ENCODE results near the gene CTNNBL1. TPM values are rescaled to one million over a fixed set of nuclear protein-coding genes. Genes with fewer than 3 reads are reported as not detected.

CTNNBL1 gene
- total RNA-seq, 2 donors from 2014 or later: 8.6 to 17.4 TPM

DNA sequence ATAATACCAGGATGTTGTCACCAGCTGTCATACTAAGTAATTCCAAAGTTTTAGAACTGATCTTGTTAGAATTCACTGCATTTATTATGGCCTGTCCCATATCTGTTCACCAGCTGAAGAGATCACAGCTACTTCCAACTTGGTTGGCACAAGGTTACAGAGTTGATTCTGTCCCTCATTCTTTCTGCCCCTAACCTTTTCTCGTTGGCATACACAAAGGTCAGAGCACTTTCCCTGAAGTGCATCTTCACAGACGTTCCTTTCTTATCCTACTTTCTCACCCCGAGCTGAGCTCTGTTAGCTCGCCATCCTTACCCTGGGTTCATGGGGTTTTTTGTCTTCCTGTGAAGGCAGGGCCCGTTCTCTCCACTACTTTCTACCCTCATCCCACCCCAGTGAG is 143.1 kb downstream of the CTNNBL1 start:
- TF ChIP-seq, protein P1, sequence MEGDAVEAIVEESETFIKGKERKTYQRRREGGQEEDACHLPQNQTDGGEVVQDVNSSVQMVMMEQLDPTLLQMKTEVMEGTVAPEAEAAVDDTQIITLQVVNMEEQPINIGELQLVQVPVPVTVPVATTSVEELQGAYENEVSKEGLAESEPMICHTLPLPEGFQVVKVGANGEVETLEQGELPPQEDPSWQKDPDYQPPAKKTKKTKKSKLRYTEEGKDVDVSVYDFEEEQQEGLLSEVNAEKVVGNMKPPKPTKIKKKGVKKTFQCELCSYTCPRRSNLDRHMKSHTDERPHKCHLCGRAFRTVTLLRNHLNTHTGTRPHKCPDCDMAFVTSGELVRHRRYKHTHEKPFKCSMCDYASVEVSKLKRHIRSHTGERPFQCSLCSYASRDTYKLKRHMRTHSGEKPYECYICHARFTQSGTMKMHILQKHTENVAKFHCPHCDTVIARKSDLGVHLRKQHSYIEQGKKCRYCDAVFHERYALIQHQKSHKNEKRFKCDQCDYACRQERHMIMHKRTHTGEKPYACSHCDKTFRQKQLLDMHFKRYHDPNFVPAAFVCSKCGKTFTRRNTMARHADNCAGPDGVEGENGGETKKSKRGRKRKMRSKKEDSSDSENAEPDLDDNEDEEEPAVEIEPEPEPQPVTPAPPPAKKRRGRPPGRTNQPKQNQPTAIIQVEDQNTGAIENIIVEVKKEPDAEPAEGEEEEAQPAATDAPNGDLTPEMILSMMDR (IDR thresholded peaks at IDR 0.05): no peak
- no peak for TF ChIP-seq POLR2A (IDR thresholded peaks at IDR 0.05)
- 71 to 76% methylated on average over 5 of the region's 5 CpGs for WGBS, 2 donors
- Histone ChIP-seq H3K4me3 (no peak overlapping the region), H3K36me3 (replicated peaks in 1 of 2; ENCODE audit: insufficient read depth in 1 of 2, low read depth in 2 of 2) (no peaks in the 10 kb centered on the region), H3K27ac (no peak overlapping the region), H3K9me3 (no peaks in the 10 kb centered on the region), H3K4me1 (no peaks in the 10 kb centered on the region), H3K27me3 (no peaks in the 10 kb centered on the region)
- ATAC-seq (no peak), DNase-seq (no peak)
- intact Hi-C loops (cut with DNase I): no loop called here

GRCh38 chr20:37837924-37838323 is 144.1 kb downstream of the CTNNBL1 start:
- H3K36me3 ChIP-seq (replicated peaks in 1 of 2; ENCODE audit: insufficient read depth in 1 of 2, low read depth in 2 of 2): peaks cover 3 to 4% of the 10 kb centered on the region in 2 donors
- ATAC-seq (no peak), DNase-seq (no peak)
- no peaks in the 10 kb centered on the region for H3K9me3 ChIP-seq
- no peaks in the 10 kb centered on the region for H3K4me1 ChIP-seq
- H3K27ac ChIP-seq: no peak overlapping the region
- whole genome bisulfite sequencing, 2 donors: 87 to 94% methylated on average over 8 of the region's 8 CpGs
- intact Hi-C loops (cut with DNase I): no loop called here
- no peaks in the 10 kb centered on the region for H3K27me3 ChIP-seq
- H3K4me3 ChIP-seq: no peak overlapping the region
- TF ChIP-seq, protein P1 (IDR thresholded peaks at IDR 0.05): no peak
- no peak for TF ChIP-seq POLR2A (IDR thresholded peaks at IDR 0.05)

- TF ChIP-seq, protein P1 (IDR thresholded peaks at IDR 0.05): no peak
- TF ChIP-seq POLR2A (IDR thresholded peaks at IDR 0.05): no peak
Measured at GRCh38 chr20:37838769-37839431, 145.1 kb downstream of the CTNNBL1 start.

DNA sequence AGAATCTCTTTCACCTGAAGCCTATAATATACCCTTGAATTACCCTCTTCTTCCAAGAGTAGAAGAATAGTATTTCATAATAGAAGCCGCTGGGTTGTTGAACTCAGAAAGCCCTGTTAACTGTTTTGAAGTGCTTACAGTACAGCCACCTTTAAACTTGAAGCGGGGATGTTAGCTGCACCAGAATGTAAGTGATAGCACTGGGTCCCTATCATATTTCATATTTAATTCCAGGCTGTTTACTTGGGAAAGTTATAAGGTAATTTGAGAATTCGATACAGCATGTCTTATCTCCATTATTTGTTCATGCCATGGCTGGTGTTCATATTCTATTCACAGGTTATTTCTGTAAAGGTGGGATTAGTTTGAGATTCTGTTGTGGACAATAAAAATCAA is 145.6 kb downstream of the CTNNBL1 start:
- no peak for DNase-seq
- Histone ChIP-seq H3K36me3 (replicated peaks in 1 of 2; ENCODE audit: insufficient read depth in 1 of 2, low read depth in 2 of 2) (peaks cover 3 to 4% of the 10 kb centered on the region in 2 donors), H3K9me3 (no peaks in the 10 kb centered on the region), H3K27me3 (no peaks in the 10 kb centered on the region), H3K27ac (no peak overlapping the region), H3K4me1 (no peaks in the 10 kb centered on the region), H3K4me3 (no peak overlapping the region)
- intact Hi-C loops (cut with DNase I): no loop called here
- no peak for ATAC-seq
- TF ChIP-seq, protein P1 (IDR thresholded peaks at IDR 0.05): no peak
- WGBS, 2 donors: 59 to 68% methylated on average over 3 of the region's 3 CpGs

More at GRCh38 chr20:37838769-37839431, 145.1 kb downstream of the CTNNBL1 start:
- DNase-seq (no peak), ATAC-seq (no peak)
- peaks cover 3 to 4% of the 10 kb centered on the region in 2 donors for H3K36me3 ChIP-seq (replicated peaks in 1 of 2; ENCODE audit: insufficient read depth in 1 of 2, low read depth in 2 of 2)
- 79 to 80% methylated on average over 6 of the region's 6 CpGs for WGBS, 2 donors
- no peak overlapping the region for H3K4me3 ChIP-seq
- no peaks in the 10 kb centered on the region for H3K27me3 ChIP-seq
- H3K9me3 ChIP-seq: no peaks in the 10 kb centered on the region
- intact Hi-C loops (cut with DNase I): no loop called here
- H3K4me1 ChIP-seq: no peaks in the 10 kb centered on the region
- H3K27ac ChIP-seq: no peak overlapping the region

GRCh38 chr20:37839955-37840354 is 146.1 kb downstream of the CTNNBL1 start:
- ATAC-seq (no peak), DNase-seq (no peak)
- WGBS, 2 donors: 93 to 96% methylated on average over 7 of the region's 7 CpGs
- no peak for TF ChIP-seq POLR2A (IDR thresholded peaks at IDR 0.05)
- TF ChIP-seq, protein P1 (IDR thresholded peaks at IDR 0.05): no peak
- H3K4me1 ChIP-seq: peaks cover 2% of the 10 kb centered on the region
- H3K27ac ChIP-seq: no peak overlapping the region
- no peaks in the 10 kb centered on the region for H3K9me3 ChIP-seq
- H3K36me3 ChIP-seq (replicated peaks in 1 of 2; ENCODE audit: insufficient read depth in 1 of 2, low read depth in 2 of 2): peaks cover 3 to 4% of the 10 kb centered on the region in 2 donors
- intact Hi-C loops (cut with DNase I): no loop called here
- H3K27me3 ChIP-seq: no peaks in the 10 kb centered on the region
- H3K4me3 ChIP-seq: no peak overlapping the region
